IMR-90 (cell line): ENCODE results near the gene SLC15A3. TPM values are rescaled to one million over a fixed set of nuclear protein-coding genes. Genes with fewer than 3 reads are reported as not detected.

Experiments
- ATAC-seq: fragments of 200-7000 bp; cut with Tn5 transposase; 2 replicates; pipeline ENCODE4 v1.9.1; 2020; ENCODE audit warnings: low read depth, mild to moderate bottlenecking, moderate library complexity
- BruUV-seq: library from RNA; stranded (reverse); fragments of 400-500 nt; replicated peaks from 2 replicates; lab custom pipeline; 2021; lab: Mats Ljungman, UMichigan
- CTCF ChIA-PET: fragments of 300-600 bp; formaldehyde crosslinking; extraction: SDS; loops from one replicate; lab custom pipeline; 2021; ENCODE audit warnings: antibody characterized with exemption; lab: Yijun Ruan, JAX
- POLR2A ChIA-PET: fragments of 300-600 bp; sonication (Branson Sonifier 250); formaldehyde crosslinking; loops from one replicate; lab custom pipeline; 2022; ENCODE audit warnings: antibody characterized with exemption; ENCODE audit not compliant: unreplicated experiment; lab: Charles Lee
- DNase-seq: peaks from one replicate; pipeline ENCODE4 v3.0.0; 2013
- H2AFZ ChIP-seq: replicated peaks from 2 replicates; pipeline ENCODE3; 2013; ENCODE audit warnings: low read length, mild to moderate bottlenecking; ENCODE audit not compliant: poor library complexity
- H2AK5ac ChIP-seq: 2 replicates; pipeline ENCODE4 v1.6.1; 2013; ENCODE audit warnings: low read depth, low read length, inconsistent platforms
- H2AK9ac ChIP-seq: replicated peaks from 2 replicates; pipeline ENCODE3; 2013; ENCODE audit warnings: mild to moderate bottlenecking, low read depth, low read length, moderate library complexity; ENCODE audit not compliant: poor library complexity
- H2BK120ac ChIP-seq: 2 replicates; pipeline ENCODE4 v1.6.1; 2013; ENCODE audit warnings: low read depth, low read length, inconsistent platforms
- H2BK15ac ChIP-seq: 3 replicates; pipeline ENCODE4 v1.6.1; 2013; ENCODE audit warnings: low read depth, low read length, inconsistent platforms
- H2BK20ac ChIP-seq: 2 replicates; pipeline ENCODE4 v1.6.1; 2013; ENCODE audit warnings: low read depth, mild to moderate bottlenecking, inconsistent platforms, low read length, moderate library complexity
- H2BK5ac ChIP-seq: 2 replicates; pipeline ENCODE4 v1.6.1; 2013; ENCODE audit warnings: mild to moderate bottlenecking, low read depth, low read length, inconsistent platforms; ENCODE audit not compliant: poor library complexity, severe bottlenecking
- H3K14ac ChIP-seq: replicated peaks from 2 replicates; pipeline ENCODE4 v1.6.1; 2013; ENCODE audit warnings: low read depth, low read length, inconsistent platforms
- H3K18ac ChIP-seq: 2 replicates; pipeline ENCODE4 v1.6.1; 2013; ENCODE audit warnings: low read depth, low read length, control low read depth
- H3K23ac ChIP-seq: 2 replicates; pipeline ENCODE4 v1.6.1; 2013; ENCODE audit warnings: low read depth, low read length, inconsistent platforms
- H3K27ac ChIP-seq: 2 replicates; pipeline ENCODE4 v1.5.1; 2013; ENCODE audit warnings: mild to moderate bottlenecking, control low read depth, low read length; ENCODE audit not compliant: insufficient read depth
- H3K27me3 ChIP-seq: 2 replicates; pipeline ENCODE4 v1.6.1; 2013; ENCODE audit warnings: low read length; ENCODE audit not compliant: control insufficient read depth, insufficient read depth
- H3K36me3 ChIP-seq: 2 replicates; pipeline ENCODE4 v1.6.1; 2013; ENCODE audit warnings: low read length, mixed read lengths; ENCODE audit not compliant: control insufficient read depth, insufficient read depth
- H3K4ac ChIP-seq: 2 replicates; pipeline ENCODE4 v1.6.1; 2013; ENCODE audit warnings: low read depth, low read length, inconsistent platforms
- H3K4me1 ChIP-seq: 2 replicates; pipeline ENCODE4 v1.6.1; 2013; ENCODE audit warnings: low read length, mixed read lengths; ENCODE audit not compliant: control insufficient read depth, insufficient read depth
- H3K4me2 ChIP-seq: 2 replicates; pipeline ENCODE4 v1.6.1; 2013; ENCODE audit warnings: low read depth, mild to moderate bottlenecking, control low read depth, low read length, moderate library complexity
- H3K4me3 ChIP-seq: 2 replicates; pipeline ENCODE4 v1.5.1; 2013; ENCODE audit warnings: low read depth, mild to moderate bottlenecking, control low read depth, low read length, moderate library complexity; ENCODE audit not compliant: insufficient read depth
- H3K56ac ChIP-seq: 2 replicates; pipeline ENCODE4 v1.6.1; 2013; ENCODE audit warnings: low read length, inconsistent platforms; ENCODE audit not compliant: insufficient read depth; ENCODE audit errors: extremely low read depth
- H3K79me1 ChIP-seq, 2 experiments: 2 replicates each; pipeline ENCODE4 v1.6.1; 2013; ENCODE audit warnings: low read length in 2 of 2, inconsistent platforms in 1 of 2, low read depth in 1 of 2
- H3K9ac ChIP-seq: 2 replicates; pipeline ENCODE4 v1.6.1; 2013; ENCODE audit warnings: low read depth, low read length, control low read depth
- H3K9me1 ChIP-seq: 2 replicates; pipeline ENCODE4 v1.6.1; 2013; ENCODE audit warnings: low read length, inconsistent platforms; ENCODE audit not compliant: insufficient read depth
- H3K9me3 ChIP-seq: 2 replicates; pipeline ENCODE4 v1.6.1; 2013; ENCODE audit warnings: low read length; ENCODE audit not compliant: control insufficient read depth, insufficient read depth
- H4K20me1 ChIP-seq: 2 replicates; pipeline ENCODE4 v1.6.1; 2013; ENCODE audit warnings: low read length, inconsistent platforms; ENCODE audit not compliant: insufficient read depth
- H4K5ac ChIP-seq: 2 replicates; pipeline ENCODE4 v1.6.1; 2013; ENCODE audit warnings: mild to moderate bottlenecking, low read depth, low read length, control low read depth
- H4K8ac ChIP-seq, 2 experiments: 2 replicates each; pipeline ENCODE4 v1.6.1; 2013; ENCODE audit warnings: low read depth in 2 of 2, low read length in 2 of 2, control low read depth in 1 of 2, inconsistent platforms in 1 of 2
- H4K91ac ChIP-seq: 2 replicates; pipeline ENCODE4 v1.6.1; 2013; ENCODE audit warnings: low read depth, low read length, inconsistent platforms; ENCODE audit not compliant: insufficient read depth
- CHD1 ChIP-seq: IDR thresholded peaks from 2 replicates; pipeline ENCODE4 v1.6.1; 2012; ENCODE audit warnings: low read depth, low read length, improper control_type of control experiment
- FOS ChIP-seq: fragments of 150-350 bp; IDR thresholded peaks from 2 replicates; pipeline ENCODE4 v1.6.1; 2016; ENCODE audit warnings: low read depth, low read length
- MAFK ChIP-seq: IDR thresholded peaks from 2 replicates; pipeline ENCODE4 v1.6.1; 2012; ENCODE audit warnings: low read depth, low read length, improper control_type of control experiment
- MXI1 ChIP-seq: IDR thresholded peaks from 2 replicates; pipeline ENCODE4 v1.6.1; 2012; ENCODE audit warnings: low read depth, mild to moderate bottlenecking, low read length, moderate library complexity, borderline replicate concordance
- NFE2L2 ChIP-seq: fragments of 150-350 bp; IDR thresholded peaks from 2 replicates; pipeline ENCODE4 v1.6.1; 2016; ENCODE audit warnings: low read depth, mild to moderate bottlenecking, low read length
- RCOR1 ChIP-seq: IDR thresholded peaks from 2 replicates; pipeline ENCODE4 v1.6.1; 2012; ENCODE audit warnings: mild to moderate bottlenecking, low read length, improper control_type of control experiment; ENCODE audit not compliant: insufficient replicate concordance
- SMC3 ChIP-seq: fragments of 150-350 bp; IDR thresholded peaks from 2 replicates; pipeline ENCODE4 v1.6.1; 2016; ENCODE audit warnings: low read depth, mild to moderate bottlenecking, antibody characterized with exemption, low read length, moderate library complexity
- WGBS, 2 experiments: methylation state at CpG; one replicate each; pipeline versions ENCODE4 v1.1.5 to v1.1.7; 2013; ENCODE audit warnings: missing lambda C conversion rate in 2 of 2; ENCODE audit not compliant: insufficient read length in 1 of 2; ENCODE audit errors: extremely low coverage in 2 of 2; 5-methylcytosine and 5-hydroxymethylcytosine counted together
- dilution Hi-C: fragments of 300-500 bp; cut with HindIII; formaldehyde crosslinking; loops from one replicate; pipeline ENCODE4 v1.14.3; 2018; ENCODE audit warnings: low sequenced_read_pairs; ENCODE audit not compliant: unreplicated experiment
- in situ Hi-C: fragments of 300-500 bp; cut with MboI; formaldehyde crosslinking; loops from 3 replicates; pipeline ENCODE4 v1.14.3; 2019; ENCODE audit warnings: low sequenced_read_pairs, inconsistent platforms, mixed read lengths
- intact Hi-C: fragments of 100-400 bp; cut with micrococcal nuclease; formaldehyde crosslinking; loops from 2 replicates; pipeline ENCODE4 v1.10.0; 2022
- polyA plus RNA-seq, 3 experiments: library from polyadenylated mRNA; depleted of rRNA; stranded (reverse); fragments of >200 nt; gene quantifications; 2 replicates each; pipeline ENCODE4 v1.2.3, GENCODE V29; 2012; ENCODE audit warnings: low replicate concordance in 1 of 3
- total RNA-seq: library from RNA; depleted of rRNA; stranded (reverse); fragments of >200 nt; gene quantifications from 2 replicates; pipeline ENCODE4 v1.2.3, GENCODE V29; 2012
- TF ChIP-seq, protein P1 (sequence below): fragments of 150-350 bp; IDR thresholded peaks from 2 replicates; pipeline ENCODE4 v1.6.1; 2016; ENCODE audit warnings: low read depth, mild to moderate bottlenecking, low read length, moderate library complexity, borderline replicate concordance
- TF ChIP-seq, protein P2 (sequence below): conservative IDR thresholded peaks from 2 replicates; pipeline ENCODE4 v1.5.1; 2012; ENCODE audit warnings: mild to moderate bottlenecking, low read depth, low read length, improper control_type of control experiment
- TF ChIP-seq, protein P3 (sequence below): fragments of 150-350 bp; IDR thresholded peaks from 2 replicates; pipeline ENCODE4 v1.6.1; 2017; ENCODE audit warnings: mild to moderate bottlenecking, antibody characterized with exemption, low read length, low read depth

SLC15A3 gene
- total and polyA plus RNA-seq, 2 of the 4 experiments (the other 2 are of a cell fraction): 3.2 to 4.4 TPM

- Histone ChIP-seq H3K4me2 (no peak overlapping the region), H3K4me3 (no peak overlapping the region), H3K4ac (no peak overlapping the region), H3K36me3 (no peaks in the 10 kb centered on the region), H3K27me3 (peaks cover 5% of the 10 kb centered on the region), H2AK5ac (no peak overlapping the region), H3K56ac (no peak overlapping the region), H3K79me1 (no peaks in the 10 kb centered on the region; a peak in 1 of 4 replicates), H3K14ac (no peak overlapping the region), H3K23ac (no peak overlapping the region), H3K4me1 (peaks cover 12% of the 10 kb centered on the region), H3K18ac (no peak overlapping the region), H2BK15ac (no peak overlapping the region), H3K27ac (no peak overlapping the region), H4K8ac (no peak overlapping the region), H4K91ac (no peak overlapping the region), H4K5ac (no peak overlapping the region), H3K9me3 (no peaks in the 10 kb centered on the region), H2BK5ac (no peak overlapping the region), H3K9me1 (no peaks in the 10 kb centered on the region), H3K9ac (no peak overlapping the region), H4K20me1 (no peaks in the 10 kb centered on the region), H2AFZ (no peak overlapping the region), H2BK20ac (no peak overlapping the region), H2AK9ac (no peak overlapping the region), H2BK120ac (no peak overlapping the region)
- ChIA-PET CTCF (no interaction called here), POLR2A (no interaction called here)
- BruUV-seq: no TSS peak
- intact Hi-C loops (no loop called here), dilution Hi-C loops (no loop called here), in situ Hi-C loops (no loop called here)
- no peak for ATAC-seq
- WGBS, 2 experiments: no CpG with 5 or more reads among the region's 5 CpGs
- no peak for TF ChIP-seq NFE2L2
- TF ChIP-seq MAFK: no peak
- TF ChIP-seq RCOR1: no peak
- TF ChIP-seq FOS: no peak
- TF ChIP-seq MXI1: no peak
- TF ChIP-seq CHD1: no peak
- TF ChIP-seq, protein P1, sequence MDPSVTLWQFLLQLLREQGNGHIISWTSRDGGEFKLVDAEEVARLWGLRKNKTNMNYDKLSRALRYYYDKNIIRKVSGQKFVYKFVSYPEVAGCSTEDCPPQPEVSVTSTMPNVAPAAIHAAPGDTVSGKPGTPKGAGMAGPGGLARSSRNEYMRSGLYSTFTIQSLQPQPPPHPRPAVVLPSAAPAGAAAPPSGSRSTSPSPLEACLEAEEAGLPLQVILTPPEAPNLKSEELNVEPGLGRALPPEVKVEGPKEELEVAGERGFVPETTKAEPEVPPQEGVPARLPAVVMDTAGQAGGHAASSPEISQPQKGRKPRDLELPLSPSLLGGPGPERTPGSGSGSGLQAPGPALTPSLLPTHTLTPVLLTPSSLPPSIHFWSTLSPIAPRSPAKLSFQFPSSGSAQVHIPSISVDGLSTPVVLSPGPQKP: no peak
- no peak for TF ChIP-seq SMC3
- TF ChIP-seq, protein P2, sequence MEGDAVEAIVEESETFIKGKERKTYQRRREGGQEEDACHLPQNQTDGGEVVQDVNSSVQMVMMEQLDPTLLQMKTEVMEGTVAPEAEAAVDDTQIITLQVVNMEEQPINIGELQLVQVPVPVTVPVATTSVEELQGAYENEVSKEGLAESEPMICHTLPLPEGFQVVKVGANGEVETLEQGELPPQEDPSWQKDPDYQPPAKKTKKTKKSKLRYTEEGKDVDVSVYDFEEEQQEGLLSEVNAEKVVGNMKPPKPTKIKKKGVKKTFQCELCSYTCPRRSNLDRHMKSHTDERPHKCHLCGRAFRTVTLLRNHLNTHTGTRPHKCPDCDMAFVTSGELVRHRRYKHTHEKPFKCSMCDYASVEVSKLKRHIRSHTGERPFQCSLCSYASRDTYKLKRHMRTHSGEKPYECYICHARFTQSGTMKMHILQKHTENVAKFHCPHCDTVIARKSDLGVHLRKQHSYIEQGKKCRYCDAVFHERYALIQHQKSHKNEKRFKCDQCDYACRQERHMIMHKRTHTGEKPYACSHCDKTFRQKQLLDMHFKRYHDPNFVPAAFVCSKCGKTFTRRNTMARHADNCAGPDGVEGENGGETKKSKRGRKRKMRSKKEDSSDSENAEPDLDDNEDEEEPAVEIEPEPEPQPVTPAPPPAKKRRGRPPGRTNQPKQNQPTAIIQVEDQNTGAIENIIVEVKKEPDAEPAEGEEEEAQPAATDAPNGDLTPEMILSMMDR: no peak
- TF ChIP-seq, protein P3, sequence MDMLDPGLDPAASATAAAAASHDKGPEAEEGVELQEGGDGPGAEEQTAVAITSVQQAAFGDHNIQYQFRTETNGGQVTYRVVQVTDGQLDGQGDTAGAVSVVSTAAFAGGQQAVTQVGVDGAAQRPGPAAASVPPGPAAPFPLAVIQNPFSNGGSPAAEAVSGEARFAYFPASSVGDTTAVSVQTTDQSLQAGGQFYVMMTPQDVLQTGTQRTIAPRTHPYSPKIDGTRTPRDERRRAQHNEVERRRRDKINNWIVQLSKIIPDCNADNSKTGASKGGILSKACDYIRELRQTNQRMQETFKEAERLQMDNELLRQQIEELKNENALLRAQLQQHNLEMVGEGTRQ: no peak
- no peak for DNase-seq
Measured at GRCh38 chr11:60954421-60954820, 2.4 kb upstream of the SLC15A3 start.
